H7 (cell line): Measurements from ENCODE around the gene LRRC45. TPM values are rescaled to one million over a fixed set of nuclear protein-coding genes. Genes with fewer than 3 reads are reported as not detected.

Source experiments
- DNase-seq: peaks from one replicate; pipeline ENCODE4 v3.0.0; 2012
- H3K27me3 ChIP-seq: 2 replicates; pipeline ENCODE4 v1.6.0; 2011; ENCODE audit warnings: mild to moderate bottlenecking, low read length; ENCODE audit not compliant: control insufficient read depth, insufficient read depth
- H3K36me3 ChIP-seq: replicated peaks from 2 replicates; pipeline ENCODE4 v1.5.1; 2011; ENCODE audit warnings: low read length; ENCODE audit not compliant: control insufficient read depth, insufficient read depth
- H3K4me3 ChIP-seq: 2 replicates; pipeline ENCODE4 v1.5.1; 2011; ENCODE audit warnings: low read depth, mild to moderate bottlenecking, control low read depth, low read length, moderate library complexity; ENCODE audit not compliant: insufficient read depth
- total RNA-seq: library from RNA; depleted of rRNA; stranded (reverse); fragments of >200 nt; shearing (Covaris generic); gene quantifications from 2 replicates; pipeline ENCODE4 v1.2.3, GENCODE V29; 2014

LRRC45 gene
- total RNA-seq, 1 experiment from 2014 or later = 45.2 TPM

DNA sequence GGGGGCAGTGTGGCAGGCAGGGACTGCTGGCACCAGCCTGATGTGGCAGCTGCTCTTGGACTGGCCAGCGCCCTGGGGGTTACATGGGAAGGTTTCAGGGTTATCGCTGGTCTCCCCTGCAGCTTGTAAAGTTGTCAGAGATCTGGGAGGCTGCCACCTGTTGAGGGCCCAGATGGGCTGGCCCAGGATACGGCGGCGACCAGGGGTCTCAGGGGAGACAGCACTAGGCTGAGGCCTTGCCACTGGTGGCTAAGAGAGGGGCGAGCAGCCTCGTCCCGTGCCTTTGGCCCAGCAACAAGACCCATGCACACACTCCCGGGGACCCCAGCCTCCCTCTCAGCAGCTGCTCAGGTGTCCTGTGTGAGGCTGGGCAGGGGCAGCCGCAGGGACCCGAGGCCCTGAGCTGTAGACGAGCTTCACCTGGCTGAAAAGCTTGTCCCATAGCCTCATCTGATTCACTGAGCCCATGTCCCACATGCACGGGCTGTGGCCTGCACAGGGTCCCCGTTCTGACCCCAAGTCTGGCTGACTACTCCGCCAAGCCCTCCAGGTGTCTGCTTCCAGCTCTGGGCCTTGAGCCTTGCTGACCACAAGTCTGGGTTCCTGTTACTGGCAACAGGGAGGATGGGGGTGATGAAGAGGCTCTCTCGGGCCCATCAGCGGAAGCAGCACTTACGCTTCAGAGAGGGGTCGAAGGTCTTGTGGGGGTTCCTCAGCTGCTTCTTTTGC, 36.3 kb downstream of the LRRC45 start:
- Histone ChIP-seq H3K36me3 (peaks cover 23% of the 10 kb centered on the region), H3K27me3 (no peaks in the 10 kb centered on the region), H3K4me3 (no peak overlapping the region)
- DNase-seq = no peak

DNA sequence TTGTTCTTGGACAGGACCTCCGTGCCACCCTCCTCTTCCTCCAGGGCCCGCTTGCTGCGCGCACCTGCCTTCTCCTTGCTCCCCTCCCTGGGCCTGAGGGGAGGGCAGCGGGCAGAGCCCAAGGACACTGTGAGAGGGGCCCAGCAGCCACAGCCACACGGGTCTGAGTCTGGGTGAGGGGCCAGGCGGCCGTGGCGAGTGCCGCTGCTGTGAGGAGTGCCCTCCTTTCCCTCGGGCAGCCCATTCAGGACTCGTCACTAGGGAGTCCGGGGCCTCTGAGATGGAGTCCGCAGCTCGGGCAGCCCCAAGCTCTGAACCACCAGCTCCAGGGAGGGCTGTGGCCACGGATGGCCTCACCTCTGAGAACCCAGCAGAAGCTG, 36.9 kb downstream of the LRRC45 start:
- no peak for DNase-seq
- Histone ChIP-seq H3K4me3 (no peak overlapping the region), H3K27me3 (no peaks in the 10 kb centered on the region), H3K36me3 (peaks cover 20% of the 10 kb centered on the region)

DNA sequence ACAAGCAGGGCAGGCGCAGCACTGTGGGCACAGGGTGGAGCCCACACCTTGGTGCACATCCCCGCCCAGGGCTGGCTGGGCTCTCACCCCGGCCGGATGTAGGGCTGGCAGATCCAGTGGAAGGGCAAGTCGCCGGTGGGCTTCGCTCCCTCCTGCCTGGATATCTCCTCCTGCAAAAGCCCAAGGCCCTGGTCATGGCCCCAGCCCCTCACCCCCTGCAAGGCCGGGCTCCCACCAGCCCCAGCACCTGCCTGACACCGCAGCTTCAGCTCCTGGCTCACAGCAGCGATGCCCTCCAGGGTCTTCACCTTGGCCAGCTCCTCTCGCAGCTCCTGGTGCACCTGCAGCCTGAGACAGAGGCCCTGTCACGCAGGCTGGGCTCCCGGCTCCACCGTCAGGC, 37.5 kb downstream of the LRRC45 start:
- Histone ChIP-seq H3K27me3 (no peaks in the 10 kb centered on the region), H3K4me3 (no peak overlapping the region), H3K36me3 (peaks cover 16% of the 10 kb centered on the region)
- no peak for DNase-seq

DNA sequence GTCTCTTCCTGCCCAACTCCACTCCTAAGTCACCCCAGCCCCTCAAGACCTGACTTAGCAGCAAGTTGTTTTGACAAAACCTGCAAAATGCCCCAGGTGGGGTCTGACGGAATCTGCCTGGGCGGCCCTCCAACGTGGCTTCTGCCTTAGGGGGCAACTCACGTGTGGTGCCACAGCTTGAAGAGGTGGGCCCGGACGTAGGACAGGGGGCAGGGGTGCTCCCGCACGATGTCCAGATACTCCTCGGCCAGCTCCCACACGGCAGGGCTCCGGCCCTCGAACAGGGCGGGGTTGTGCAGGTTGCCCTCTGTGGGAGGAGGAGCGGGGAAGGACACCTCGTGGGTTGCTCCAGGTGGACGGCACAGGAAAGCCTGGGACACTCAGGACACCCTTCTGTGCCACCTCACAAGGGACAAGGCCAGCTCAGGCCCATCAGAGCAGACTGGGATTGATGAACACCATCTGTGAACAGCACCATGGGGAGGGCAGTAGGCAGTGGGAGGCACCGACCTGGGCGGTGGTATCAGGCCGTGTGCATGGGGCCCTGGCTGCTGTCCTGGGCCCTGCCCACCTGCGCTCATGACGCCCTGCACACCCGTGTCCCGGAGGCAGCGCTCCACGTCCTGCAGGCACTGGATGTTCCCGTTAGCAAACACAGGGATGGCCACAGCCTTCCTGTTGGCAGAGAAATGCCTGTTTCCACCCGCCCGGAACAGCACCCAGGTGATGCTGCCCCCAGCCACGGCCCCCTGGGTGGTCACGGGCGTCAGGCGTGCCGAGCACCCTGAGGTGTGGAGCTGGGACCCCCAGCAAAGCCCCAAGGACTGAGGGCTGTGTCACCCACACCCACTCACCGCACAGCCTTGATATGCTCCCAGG, 38.2 kb downstream of the LRRC45 start:
- no peak overlapping the region for H3K4me3 ChIP-seq
- no peaks in the 10 kb centered on the region for H3K27me3 ChIP-seq
- no peak for DNase-seq
- H3K36me3 ChIP-seq = peaks cover 12% of the 10 kb centered on the region

DNA sequence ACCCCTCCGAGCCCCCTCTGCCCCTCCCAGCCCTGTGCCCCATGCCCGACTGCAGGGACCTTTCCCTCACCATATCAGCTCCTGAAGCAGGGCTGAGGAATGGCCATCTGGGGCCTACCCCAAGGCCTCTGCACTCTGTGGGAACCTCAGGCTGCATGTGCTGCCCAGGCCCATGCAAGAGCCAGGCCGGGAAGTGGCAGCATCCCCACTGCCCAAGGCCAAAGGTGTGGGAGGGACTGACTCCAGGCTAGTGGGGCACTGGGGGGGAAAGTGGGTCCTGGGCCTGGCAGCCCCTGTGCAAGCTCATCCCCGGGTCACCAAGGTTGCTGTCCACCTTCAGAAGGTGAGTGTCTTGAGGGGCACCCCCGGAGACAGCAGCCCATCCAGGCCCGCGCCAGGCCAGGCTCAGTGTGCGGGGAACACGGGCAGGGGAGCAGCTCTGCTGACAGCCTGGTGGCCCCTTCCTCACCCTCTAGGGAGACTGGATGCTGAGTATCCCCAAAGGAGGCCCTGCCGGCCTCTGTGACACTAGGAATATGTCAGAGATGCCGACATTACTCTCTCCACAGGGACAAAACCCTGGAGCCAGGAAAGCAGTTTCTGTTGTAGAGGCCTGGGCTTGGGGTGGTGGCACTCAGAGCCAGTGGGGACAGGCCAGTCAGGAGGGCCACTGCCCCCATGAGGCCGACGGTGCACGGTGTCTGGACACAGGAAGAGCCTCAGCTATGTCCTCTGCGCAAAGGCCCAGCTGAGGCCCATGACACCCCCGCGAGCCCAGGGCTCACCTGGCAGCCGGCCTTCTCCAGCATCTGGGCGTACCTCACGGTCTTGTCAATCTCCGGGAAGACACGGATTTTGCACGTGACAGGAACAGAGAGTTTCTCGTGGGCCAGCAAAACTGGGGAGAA, 39.2 kb downstream of the LRRC45 start:
- Histone ChIP-seq H3K27me3 (no peaks in the 10 kb centered on the region), H3K4me3 (no peak overlapping the region), H3K36me3 (peaks cover 9% of the 10 kb centered on the region)
- DNase-seq = no peak

DNA sequence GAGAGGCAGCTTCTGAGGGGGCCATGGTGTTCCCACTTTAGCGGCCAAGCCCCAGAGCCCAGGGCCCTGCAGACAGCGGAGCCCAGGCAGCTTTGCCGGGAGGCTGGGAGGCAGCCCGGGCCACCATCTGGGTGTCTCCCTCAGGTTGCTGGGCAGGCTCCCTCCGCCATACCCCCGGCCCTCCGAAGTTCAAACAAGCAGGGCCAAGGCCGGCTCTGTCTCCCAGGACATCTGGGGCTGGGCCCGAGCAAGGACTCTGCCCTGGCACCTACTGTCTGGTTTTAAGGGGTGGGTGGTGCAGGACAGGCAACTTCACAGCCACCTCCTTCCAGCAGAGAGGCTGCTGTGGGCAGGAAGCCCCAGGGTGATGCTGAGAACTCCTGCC, 39.9 kb downstream of the LRRC45 start:
- H3K27me3 ChIP-seq = no peaks in the 10 kb centered on the region
- H3K4me3 ChIP-seq = no peak overlapping the region
- DNase-seq = no peak

DNA sequence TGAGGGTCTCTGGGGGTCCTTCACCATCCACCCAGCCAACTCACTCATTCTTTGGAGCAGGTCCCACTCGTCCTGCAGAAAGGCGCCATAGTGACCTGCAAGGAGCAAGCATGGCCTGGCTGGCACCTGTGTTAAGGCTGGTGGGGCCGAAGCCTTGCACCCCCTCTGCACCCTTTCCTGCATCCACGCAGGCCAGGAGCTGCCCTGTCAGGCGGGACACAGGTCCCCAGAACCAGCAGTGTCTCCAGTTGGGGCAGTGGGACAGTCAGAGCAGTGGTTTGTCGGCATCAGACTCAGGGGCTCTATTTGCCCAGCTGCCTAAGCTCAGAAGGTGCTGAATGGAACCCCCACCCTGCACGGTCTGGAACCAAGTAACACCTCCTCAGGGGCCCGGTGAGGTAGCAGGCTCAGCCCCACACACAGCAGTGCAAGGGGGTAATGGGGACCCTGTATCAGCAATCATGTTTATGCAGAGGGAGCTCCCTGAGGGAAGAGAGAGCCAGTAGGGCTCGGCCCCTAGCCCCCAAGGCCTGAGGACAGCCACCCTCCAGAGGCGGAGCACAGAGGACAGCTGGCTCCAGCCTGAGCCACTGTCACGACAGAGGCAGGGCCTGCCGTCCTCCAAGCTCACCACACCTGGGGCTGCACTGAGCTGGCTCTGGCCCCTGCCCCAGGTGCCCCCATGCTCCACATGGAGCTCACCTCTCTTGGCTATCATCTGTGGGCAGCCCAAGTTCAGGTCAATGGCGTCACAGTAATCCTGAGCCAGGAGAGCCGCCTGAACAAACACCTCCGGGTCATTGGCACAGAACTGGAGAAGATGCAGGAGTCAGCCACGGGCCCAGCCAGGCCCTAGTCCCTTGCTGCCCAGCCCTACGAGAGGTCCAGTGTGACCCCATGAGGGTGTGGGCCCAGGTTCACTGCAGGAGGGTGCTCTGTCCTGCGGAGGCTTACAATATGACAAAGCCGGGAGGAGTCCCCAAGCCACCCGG, 40.6 kb downstream of the LRRC45 start:
- Histone ChIP-seq H3K27me3 (no peaks in the 10 kb centered on the region), H3K4me3 (no peak overlapping the region), H3K36me3 (peaks cover 9% of the 10 kb centered on the region)
- DNase-seq = no peak

More for the DNA sequence above, 39.9 kb downstream of the LRRC45 start:
- H3K36me3 ChIP-seq = peaks cover 9% of the 10 kb centered on the region

DNA sequence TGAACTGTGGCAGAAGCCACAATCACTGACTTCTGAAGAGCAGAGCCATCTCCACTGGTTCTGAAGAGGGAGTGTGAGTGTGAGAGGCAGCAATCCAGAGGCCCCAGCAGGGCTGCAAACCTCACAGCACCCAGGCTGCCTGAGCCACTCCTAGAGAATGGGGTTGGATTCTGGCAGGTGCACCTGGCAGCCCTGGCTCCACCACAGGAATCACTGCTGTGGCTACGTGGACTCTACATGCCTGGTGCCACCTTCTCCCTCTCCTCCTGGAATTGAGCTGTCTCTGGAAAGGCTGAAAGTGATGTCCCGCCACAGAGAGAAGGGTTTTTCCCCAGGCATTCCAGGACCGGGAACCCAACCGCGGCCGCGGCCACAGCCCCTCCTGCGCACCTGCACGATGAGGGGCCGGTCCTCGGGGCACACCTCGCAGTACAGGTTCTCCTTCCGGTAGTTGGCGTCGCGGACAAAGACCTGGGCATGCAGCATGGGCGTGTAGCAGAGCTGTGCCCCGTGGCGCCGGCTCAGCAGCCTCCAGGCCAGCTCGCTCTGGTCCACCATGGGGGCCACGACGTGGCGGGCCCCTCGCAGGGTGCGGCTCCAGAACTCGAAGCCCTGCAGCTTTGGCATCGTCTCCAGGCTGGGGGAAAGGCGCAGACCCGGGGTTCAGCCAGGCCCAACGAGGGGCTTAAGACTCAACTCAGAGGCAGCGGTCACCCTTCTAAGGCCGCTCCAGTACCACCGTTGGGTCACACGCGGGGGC, 41.5 kb downstream of the LRRC45 start:
- peaks cover 8% of the 10 kb centered on the region for H3K36me3 ChIP-seq
- no peaks in the 10 kb centered on the region for H3K27me3 ChIP-seq
- DNase-seq = no peak
- peak overlapping the region; percentile 81 for H3K4me3 ChIP-seq

DNA sequence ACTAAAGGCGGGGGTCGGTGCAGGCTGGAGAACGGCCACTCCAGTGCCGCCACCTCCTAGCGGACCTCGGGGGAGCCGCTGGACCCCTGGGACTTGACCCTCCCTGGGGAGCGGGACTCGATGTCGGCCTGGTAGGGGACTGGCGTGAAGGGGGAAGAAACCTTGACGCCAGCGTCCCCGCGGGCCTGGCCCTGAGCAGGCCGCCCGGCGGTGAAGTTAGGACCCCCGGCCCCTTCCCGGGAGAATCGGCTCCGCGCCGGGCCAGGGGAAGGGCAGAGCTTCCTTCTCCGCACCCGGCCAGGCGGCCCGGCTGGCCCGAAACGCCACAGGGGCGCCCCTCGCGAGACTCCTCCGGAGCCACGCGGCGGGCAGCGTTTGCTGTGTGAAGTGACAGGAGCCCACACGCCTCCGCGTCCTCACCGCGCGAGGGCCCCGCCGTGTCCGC, 42.1 kb downstream of the LRRC45 start:
- Histone ChIP-seq H3K27me3 (no peaks in the 10 kb centered on the region), H3K4me3 (peak overlapping the region; percentile 81), H3K36me3 (peaks cover 6% of the 10 kb centered on the region)
- DNase-seq = peak; percentile 90

DNA sequence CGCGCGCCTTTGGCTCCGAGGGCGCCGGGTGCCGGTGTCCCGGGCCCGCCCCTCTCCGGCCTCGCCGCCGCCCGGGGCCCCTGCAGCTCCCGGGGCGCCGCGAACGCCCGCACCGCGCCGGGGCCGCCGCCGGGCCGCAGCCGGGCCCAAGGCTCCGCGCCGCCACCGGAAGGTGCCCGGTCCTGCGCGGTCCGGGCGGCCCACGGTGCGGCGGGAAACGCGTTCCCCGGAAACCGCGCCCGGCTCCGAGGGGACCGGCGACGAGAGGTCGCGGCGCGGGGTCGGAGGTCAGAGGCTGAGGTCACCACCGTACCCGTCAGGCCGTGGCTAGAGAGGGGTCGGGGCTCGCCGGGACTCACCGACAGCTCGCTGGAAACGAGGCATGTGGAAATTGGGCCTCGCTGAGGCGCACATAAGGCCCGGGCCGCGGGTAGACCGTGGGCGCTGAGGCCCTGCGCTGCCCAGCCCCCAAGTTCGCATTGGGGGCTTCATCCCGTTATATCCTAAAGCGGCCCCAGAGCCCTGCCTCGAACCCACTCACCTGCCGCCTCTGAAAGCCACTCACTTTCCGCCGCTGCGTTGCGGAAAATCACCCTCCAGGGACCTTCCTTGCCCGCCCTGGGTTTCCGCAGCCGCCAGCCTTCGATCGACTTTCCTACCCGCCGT, 42.7 kb downstream of the LRRC45 start, which contains the start of gene DUS1L:
TSS of gene DUS1L (minus strand) at position 167 of the 666 bp plus-strand sequence. CDS start 745 bp downstream, outside the sequence.
- Histone ChIP-seq H3K36me3 (peaks cover 5% of the 10 kb centered on the region), H3K27me3 (no peaks in the 10 kb centered on the region), H3K4me3 (peak within 1 kb of the TSS; percentile 81)
- DNase-seq = peak; percentile 98

DNA sequence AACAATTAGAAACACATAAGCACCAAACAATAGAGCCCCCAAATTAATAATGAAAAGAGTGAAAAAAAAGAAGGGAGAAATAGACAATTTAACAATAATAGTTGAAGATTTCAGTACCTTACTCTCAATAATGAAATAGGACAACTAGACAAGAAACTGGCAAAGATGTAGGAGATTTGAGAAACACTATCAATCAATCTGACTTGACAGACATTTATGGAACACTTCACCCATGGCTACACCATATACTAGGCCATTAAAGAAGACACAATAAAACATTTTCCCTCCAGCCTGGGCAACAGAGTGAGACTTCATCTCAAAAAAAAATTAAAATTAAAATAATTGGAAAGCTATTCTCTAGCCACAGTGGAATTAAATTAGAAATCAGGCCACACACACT, 47.5 kb downstream of the LRRC45 start:
- Histone ChIP-seq H3K27me3 (no peaks in the 10 kb centered on the region), H3K36me3 (no peaks in the 10 kb centered on the region), H3K4me3 (no peak overlapping the region)
- no peak for DNase-seq

DNA sequence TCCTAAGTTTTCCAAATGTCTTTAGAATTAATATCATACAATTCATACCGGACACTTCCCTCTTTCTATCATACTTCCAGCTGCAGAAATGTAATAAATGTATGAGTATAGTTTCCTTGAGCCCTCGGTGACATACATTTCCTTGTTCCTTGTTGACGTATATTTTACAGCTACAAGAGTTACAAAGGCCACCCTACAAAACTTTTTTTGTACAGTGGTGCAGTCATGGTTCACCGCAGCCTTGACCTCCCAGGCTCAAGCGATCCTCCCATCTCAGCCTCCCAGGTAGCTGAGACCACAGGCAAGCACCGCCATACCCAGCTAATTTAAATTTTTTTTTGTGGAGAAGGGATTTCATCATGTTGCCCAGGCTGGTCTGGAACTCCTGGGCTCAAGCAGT, 49.7 kb downstream of the LRRC45 start:
- DNase-seq = no peak
- Histone ChIP-seq H3K36me3 (no peaks in the 10 kb centered on the region), H3K4me3 (no peak overlapping the region), H3K27me3 (no peaks in the 10 kb centered on the region)
